Left renal pelvis (tissue), 4 donors: Measurements from ENCODE around the gene ARFIP1. TPM values are rescaled to one million over a fixed set of nuclear protein-coding genes. Genes with fewer than 3 reads are reported as not detected.

Experiments
- DNase-seq, 4 donors: peaks; one replicate each; pipeline ENCODE4 v3.0.0-alpha.2; 2013; ENCODE audit warnings: low read depth in 4 of 4, low spot score in 3 of 4
- polyA plus RNA-seq, 4 donors: library from polyadenylated mRNA; unstranded; fragments of 120-200 nt; gene quantifications; one replicate each; pipeline ENCODE4 v1.2.1, GENCODE V29; 2013; ENCODE audit not compliant: insufficient read length in 4 of 4

ARFIP1 gene
- polyA plus RNA-seq, 4 donors = 38.7 to 55.5 (median 46.8) TPM

- DNase-seq = no peak
Measured at GRCh38 chr4:152936446-152937335, 156.9 kb downstream of the ARFIP1 start.

DNA sequence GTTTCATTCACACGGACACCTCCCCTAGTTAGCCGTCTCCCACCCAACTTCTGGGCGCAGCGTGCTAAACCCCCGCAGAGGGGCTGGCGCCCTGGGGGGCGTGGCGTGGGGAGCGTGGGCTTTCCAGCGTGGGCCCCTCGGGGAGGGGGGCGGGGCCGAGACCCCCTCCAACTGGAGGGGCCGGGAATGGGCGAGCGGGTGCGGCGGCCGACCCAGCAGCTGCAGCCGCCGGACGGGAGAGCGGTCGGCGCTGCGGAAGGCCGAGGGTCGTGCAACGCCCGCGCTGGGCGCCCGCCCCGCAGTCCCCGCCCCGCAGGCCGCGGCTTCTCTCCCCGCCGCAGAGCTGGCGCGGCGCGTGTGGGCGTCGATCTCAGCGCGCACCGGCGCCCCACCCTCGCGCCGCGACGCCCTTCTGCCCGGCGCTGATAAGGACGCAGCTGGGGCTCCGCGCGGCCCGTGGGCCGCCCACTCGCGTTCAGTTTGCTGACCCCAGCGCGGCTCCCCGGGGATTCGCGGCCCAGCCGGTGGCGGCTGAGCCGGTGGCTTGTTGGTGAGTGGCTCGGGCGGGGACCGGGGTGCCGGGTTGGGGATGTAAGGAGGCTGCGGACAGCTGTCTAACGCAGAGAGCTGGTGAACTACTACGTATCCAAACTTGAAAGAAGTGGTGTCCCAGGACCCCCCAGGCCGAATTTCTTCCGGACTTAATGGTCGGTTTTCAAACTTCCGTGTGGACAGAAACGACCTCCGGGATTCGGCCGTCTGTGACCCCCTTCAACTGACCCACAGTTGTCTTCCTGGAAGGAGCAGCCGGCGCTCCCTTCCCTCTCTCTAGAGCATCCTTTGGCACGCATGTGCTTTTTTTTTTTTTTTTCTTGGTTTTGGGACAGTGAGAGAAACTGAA lies 157.8 kb downstream of the ARFIP1 start:
- no peak for DNase-seq

DNA sequence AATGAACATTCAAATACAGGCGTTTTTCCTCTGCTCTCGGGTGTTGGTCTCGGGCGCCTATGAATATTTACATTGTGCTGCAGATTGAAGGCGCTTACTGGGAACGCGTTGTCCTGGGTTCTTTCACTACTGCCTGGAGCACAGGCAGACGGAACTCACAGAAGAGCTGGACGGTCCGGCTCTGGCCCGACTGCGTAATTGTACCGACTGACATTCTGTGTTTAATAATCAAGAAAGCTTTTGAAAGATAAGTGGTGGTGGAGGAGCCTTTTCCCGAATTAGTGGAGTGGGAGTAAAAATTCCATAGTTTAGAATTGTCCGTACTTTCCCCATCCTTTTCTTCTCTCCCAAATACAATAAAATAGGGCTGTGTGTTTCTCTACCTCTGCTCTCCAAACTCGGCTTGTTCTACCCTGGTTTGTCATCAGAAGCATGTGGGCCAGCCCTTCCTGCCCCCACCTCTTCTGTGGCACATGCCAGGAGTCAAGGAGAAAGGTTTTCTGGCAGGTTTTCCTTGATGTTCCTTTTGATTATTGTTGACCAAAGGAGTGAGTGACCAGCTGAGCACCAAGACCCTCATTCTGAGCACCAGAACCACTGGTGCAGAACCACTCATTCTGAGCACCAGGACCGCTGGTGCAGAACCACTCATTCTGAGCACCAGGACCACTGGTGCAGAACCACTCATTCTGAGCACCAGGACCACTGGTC lies 158.6 kb downstream of the ARFIP1 start:
- no peak for DNase-seq

DNA sequence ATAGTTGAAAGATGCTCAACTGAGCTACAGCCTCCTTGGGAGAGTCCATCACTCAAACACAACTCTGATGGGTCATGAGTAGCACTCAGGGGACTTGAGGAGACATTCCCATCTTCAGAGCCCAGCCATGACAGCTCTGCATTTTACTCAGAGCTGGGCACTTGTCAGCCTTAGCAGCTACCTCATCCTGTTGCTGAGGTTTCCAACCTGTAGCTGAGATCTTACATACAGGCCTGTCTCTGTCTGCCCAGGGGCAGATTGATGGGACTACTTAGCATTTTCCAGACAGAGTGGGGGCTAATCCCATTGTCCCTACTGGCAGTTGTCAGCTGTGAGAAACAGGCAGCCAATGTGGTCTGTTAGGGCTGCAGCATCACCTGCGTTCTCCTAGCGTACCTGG lies 159.9 kb downstream of the ARFIP1 start:
- DNase-seq = no peak

GRCh38 chr4:152940461-152940860 lies 160.7 kb downstream of the ARFIP1 start:
- DNase-seq = no peak

- no peak for DNase-seq
Measured at GRCh38 chr4:152941411-152941810, 161.7 kb downstream of the ARFIP1 start.

- no peak for DNase-seq
Measured at GRCh38 chr4:152942346-152942745, 162.6 kb downstream of the ARFIP1 start.

GRCh38 chr4:152943672-152944071 lies 163.9 kb downstream of the ARFIP1 start:
- DNase-seq = no peak

DNA sequence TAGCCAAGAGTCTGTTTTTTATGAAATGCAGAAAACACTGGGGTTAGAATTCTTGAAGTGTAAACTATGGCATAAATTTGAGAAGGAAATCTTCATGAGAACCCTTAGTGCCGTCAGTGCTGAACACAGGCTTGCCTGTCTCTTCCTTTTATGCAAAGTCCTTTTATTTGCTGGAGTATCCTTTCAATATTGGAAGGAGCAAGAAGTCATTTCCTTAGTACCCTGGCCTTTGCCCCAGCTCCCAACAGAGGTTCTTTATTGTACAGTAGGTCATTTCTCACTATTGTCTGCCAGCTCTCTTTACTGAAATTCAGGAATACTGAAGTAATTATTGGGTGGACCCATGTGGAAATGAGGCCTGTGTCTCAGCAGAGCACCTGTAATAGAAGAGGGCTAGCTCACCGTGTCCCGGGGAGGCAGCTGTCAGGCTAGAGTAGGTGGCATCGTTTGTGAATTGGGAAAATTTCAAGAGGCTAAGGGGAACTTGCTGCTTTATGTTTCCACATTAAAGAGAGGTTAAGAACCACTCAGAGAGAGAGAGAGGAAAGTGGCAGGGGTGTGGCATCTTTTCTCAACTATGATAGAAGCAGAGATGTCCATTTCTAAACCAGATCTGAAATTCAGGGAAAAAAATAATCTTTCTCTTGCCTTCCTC lies 165.0 kb downstream of the ARFIP1 start:
- no peak for DNase-seq

GRCh38 chr4:152945639-152946038 lies 165.9 kb downstream of the ARFIP1 start:
- no peak for DNase-seq

GRCh38 chr4:152946446-152946845 lies 166.7 kb downstream of the ARFIP1 start:
- no peak for DNase-seq

GRCh38 chr4:152947311-152947710 lies 167.6 kb downstream of the ARFIP1 start:
- no peak for DNase-seq

DNA sequence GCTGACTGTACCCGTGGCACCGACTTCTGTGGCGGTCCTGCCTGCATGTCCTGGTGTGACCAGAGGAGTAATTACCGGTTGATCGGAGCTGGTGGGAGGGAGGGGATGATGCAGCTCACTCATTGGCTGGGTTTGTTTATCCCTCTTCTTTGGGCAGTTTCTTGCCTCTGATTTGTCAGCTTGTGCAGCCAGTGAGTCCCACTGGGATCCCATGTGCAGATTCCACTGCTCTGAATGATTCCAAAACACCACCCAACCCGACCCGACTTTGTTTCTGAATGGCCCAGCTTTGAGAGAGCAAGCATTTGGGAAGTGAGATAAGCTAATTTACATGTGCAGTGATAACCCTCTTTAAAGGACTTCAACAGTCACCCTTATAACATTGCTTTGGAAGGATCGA lies 170.2 kb downstream of the ARFIP1 start:
- no peak for DNase-seq

- DNase-seq = no peak
Measured at GRCh38 chr4:152950402-152951274, 170.9 kb downstream of the ARFIP1 start.

- DNase-seq = no peak
Measured at GRCh38 chr4:152951348-152951747, 171.6 kb downstream of the ARFIP1 start.

DNA sequence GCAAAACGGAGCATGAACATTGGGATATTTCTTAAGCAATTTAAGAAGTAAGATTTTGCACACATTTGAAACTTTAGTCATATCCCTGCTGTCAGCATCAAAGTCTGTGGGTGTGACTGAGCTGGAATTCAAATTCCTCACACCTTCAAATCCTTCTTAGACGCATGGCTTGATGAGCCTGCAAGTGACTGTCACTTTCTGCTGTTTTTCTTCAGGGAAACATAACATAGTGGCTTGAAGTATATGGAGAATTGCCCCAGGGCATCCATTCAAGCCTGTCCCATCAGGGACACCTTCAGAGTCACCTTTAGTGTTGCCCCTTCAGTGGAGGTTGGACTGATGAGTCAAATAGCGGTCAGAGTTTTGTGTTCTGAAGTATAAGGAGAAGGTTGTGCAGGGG lies 173.8 kb downstream of the ARFIP1 start:
- DNase-seq = no peak

GRCh38 chr4:152954741-152955140 lies 175.0 kb downstream of the ARFIP1 start:
- no peak for DNase-seq

GRCh38 chr4:152956147-152956546 lies 176.4 kb downstream of the ARFIP1 start:
- no peak for DNase-seq

- DNase-seq = no peak
Measured at GRCh38 chr4:152956650-152957436, 177.1 kb downstream of the ARFIP1 start.
